GM18505 (cell line): ENCODE results near the gene RPS6KL1.

Experiments
- ATAC-seq: cut with Tn5 transposase; IDR thresholded peaks from one replicate; pipeline ENCODE4 v1.9.1; 2021; ENCODE audit not compliant: unreplicated experiment
- POLR2A ChIP-seq: IDR thresholded peaks from 4 replicates; pipeline ENCODE4 v1.6.1; 2011; ENCODE audit warnings: borderline replicate concordance; ENCODE audit not compliant: insufficient read depth, insufficient read length; ENCODE audit errors: extremely low read depth

The RPS6KL1 gene

DNA sequence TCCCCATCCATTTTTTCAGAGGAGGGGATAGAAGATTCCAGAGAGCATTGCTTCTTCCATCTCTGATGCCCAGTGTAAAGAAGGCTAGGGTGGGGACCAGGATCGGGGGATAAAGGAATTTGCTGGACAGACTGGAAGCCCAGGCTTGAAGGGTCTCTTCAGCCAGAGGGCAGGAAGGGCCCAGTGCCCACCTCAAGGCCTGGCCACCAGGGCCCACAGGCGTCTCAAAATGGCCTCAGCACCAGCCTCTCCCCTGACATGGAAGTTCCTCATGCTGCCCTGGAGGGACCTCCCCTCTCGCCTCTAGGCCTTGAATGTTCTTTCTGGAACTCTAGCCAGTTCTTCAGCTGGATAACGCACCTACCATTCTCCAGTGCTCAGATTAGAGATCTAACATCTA, 2.8 kb downstream of the RPS6KL1 start:
- ATAC-seq: no peak
- TF ChIP-seq POLR2A: no peak

DNA sequence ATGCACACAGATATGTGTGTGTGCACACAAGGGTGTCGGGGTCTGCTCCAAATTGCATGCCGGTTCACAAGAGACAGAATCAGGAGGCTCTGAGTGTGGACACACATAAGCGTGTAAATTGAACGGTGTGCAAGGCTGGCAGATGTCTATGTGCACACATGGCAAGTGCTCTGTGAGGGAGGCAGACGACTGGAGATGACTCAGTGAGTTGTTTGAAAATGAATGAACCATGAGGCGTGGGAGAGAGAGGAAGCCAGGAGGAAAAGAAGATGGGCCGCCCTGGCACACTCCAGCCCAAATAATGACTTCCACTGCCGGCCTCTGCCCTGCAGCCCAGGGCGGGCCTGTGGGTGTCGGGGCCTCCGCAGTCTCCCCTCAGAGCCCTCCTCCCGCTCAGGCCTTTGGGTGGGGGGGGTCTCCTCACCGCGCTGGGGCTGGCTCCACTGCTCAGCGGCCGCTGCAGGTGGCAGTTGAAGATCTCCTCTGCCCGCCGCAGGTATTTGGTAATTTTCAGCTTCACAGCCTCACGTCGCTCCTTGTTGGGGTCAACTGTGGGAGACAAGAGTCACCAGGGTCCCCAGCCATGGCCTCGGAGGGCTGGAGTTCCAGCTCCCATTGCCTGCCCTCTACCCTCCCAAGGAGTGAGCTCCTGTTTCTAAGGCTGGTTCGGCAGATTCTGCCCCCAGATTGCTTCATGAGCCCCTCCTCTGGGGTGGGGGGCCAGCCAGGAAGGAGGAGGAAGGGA, 3.5 kb downstream of the RPS6KL1 start:
- TF ChIP-seq POLR2A: no peak
- no peak for ATAC-seq

- no peak for ATAC-seq
- TF ChIP-seq POLR2A: no peak
Measured at GRCh38 chr14:74918380-74918779, 4.7 kb downstream of the RPS6KL1 start.

- no peak for ATAC-seq
- no peak for TF ChIP-seq POLR2A
Measured at GRCh38 chr14:74917646-74918081, 5.4 kb downstream of the RPS6KL1 start.

GRCh38 chr14:74917178-74917543, 5.9 kb downstream of the RPS6KL1 start:
- no peak for ATAC-seq
- TF ChIP-seq POLR2A: no peak

GRCh38 chr14:74915826-74916225, 7.2 kb downstream of the RPS6KL1 start:
- ATAC-seq: no peak
- no peak for TF ChIP-seq POLR2A

DNA sequence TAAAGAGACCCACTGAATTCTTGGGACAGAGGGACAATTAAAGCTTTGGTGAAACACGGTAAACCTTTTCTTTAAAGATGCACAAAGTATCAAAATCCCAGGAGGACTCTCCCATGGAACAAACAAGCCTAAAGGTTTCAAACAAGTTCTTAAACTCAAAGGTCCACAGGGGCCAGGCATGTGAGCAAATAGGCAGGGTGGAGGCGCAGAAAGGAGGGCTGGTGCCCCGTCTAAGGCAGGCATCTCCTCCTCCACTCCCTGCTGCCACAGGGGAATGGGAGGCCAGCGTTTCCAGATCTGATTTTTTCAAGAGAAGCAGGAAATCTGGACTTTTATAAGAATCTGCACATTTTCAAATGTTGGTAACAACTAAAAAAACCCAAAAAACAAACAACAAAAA, 7.6 kb downstream of the RPS6KL1 start:
- no peak for TF ChIP-seq POLR2A
- ATAC-seq: no peak

DNA sequence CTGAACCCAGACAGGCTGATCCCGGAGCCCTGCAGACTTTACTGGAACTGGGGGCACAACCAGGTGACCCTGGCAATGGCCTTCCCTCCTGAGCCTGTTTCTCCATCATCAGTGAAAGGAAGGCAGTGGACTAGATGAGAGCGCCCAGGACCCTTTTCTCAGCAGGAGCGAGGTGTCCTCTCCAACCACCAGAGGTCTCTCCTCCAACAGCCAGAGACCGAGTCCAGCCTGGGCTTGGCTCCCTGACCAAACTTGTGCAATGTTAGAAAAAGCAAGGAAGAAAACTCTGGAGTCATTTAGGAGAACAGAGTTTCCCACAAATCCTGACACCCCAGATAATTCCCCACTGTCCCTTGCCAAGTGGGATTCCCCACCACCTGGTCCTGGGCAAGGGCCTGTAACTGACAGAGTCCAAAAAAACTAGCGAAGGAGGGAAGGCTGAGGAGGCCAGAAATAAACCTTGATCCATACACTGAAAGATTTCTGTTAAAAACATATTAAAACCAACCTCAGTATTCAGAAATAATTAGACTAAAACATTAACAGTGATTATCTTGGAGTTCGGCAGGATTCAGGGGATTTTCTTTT, 9.0 kb downstream of the RPS6KL1 start:
- ATAC-seq: no peak
- TF ChIP-seq POLR2A: no peak

GRCh38 chr14:74913393-74913910, 9.6 kb downstream of the RPS6KL1 start:
- no peak for TF ChIP-seq POLR2A
- ATAC-seq: no peak

DNA sequence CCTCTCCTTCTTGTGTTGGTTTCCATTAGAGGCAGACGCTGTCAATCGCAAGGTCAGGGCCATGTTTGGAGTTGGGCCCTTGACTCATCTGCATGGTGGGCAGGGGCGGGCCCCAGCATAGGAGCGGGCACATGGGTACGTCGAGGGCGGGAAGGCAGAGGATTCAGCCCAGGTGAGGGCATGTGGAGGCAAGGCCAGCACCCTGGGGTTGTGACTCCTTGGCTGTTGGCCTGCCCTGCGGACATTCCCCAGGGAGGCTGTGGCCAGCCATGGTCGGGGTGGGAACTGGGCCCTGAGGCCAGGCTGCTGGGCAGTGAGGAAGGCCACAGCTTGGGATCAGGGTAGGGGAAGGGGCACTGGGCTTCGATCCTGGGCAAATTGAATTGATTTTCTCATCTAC, 10.3 kb downstream of the RPS6KL1 start:
- no peak for ATAC-seq
- no peak for TF ChIP-seq POLR2A

- no peak for TF ChIP-seq POLR2A
- no peak for ATAC-seq
Measured at GRCh38 chr14:74912111-74912510, 10.9 kb downstream of the RPS6KL1 start.

GRCh38 chr14:74911704-74912103, 11.4 kb downstream of the RPS6KL1 start:
- no peak for TF ChIP-seq POLR2A
- ATAC-seq: no peak

DNA sequence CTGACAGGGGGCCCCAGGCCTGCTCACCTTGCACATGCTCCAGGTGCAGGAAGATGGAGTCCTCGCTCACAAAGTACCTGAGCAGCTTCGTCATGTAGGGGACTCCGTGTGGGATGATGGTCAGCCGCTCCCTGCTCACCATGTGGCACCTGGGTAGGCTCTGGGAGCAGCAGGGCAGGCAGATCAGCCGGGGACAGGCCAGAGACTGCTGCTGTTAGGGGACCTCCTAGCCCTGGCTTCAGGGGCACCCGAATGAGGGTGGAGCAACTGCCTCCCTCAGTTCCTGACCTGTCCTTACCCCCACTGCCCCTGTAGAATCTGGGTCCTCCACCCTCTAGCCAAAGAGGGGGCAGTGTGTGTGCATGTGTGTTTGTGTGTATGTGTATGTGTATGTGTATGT, 11.8 kb downstream of the RPS6KL1 start:
- no peak for TF ChIP-seq POLR2A
- no peak for ATAC-seq

- no peak for TF ChIP-seq POLR2A
- ATAC-seq: no peak
Measured at GRCh38 chr14:74910556-74910955, 12.5 kb downstream of the RPS6KL1 start.
